GM18909 (cell line): ENCODE measurements around the gene SSX2IP.
A peak's percentile ranks its signal among the peaks of the same experiment; 100 is the strongest.

Experiments
- ATAC-seq: cut with Tn5 transposase; IDR thresholded peaks from one replicate; pipeline ENCODE4 v1.9.1; 2021; ENCODE audit warnings: mild to moderate bottlenecking; ENCODE audit not compliant: unreplicated experiment, poor library complexity

SSX2IP gene

DNA sequence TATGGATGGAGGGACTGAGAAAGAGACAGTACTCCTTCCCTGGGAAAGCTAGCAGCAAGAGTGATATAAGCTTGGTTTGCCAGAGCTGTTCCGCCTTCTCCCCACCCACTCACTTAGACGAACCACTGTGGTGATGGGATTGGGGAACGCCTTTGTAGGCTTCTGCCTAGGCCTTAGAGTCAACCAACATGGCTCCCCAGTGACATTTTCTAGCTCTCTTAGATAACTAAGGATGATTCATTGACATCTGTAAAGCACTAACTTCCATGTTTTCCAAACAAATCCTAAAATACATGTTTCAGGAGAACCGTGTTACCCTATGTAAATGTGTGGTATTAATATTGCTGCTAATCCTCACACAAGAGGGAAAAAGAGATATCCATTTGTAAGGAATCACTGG is 21.6 kb upstream of the SSX2IP start:
- no peak for ATAC-seq

DNA sequence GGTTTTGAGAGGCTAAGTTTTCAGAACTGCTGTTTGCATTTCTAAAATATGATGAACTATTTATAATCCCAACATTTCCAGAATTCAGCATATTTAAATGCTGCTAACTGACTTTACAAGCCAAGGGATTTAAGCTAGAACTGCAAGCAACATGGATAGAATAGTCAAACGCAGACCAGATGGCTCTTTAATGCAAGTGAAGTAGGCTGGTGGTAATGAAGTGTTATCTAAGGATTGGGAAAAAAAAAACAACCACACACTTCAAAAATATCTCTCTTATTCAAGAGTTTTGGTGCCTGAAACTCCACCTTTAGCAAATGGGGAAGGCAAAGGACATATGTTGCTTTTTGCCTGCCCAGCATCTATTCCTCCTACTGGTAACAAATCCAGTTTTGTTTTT is 20.9 kb upstream of the SSX2IP start:
- no peak for ATAC-seq

DNA sequence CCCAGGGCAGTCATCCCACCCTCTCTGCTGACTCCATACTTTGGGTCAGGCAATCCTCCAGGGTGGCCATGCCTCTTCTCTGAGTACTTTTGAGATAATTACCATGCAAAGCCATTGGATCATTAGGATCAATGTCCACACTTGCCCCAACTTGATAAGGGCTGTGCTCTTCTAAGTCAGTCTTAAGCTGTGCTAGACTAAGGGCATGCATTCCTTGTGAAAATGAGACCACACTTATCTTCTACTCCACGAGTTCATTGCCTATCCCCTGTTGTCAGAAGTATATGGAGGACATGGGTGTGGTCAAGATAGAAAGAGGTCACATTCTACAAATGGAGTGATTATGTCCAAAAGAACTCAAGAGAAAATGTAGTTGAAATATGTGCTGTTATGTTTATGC is 18.9 kb upstream of the SSX2IP start:
- no peak for ATAC-seq

DNA sequence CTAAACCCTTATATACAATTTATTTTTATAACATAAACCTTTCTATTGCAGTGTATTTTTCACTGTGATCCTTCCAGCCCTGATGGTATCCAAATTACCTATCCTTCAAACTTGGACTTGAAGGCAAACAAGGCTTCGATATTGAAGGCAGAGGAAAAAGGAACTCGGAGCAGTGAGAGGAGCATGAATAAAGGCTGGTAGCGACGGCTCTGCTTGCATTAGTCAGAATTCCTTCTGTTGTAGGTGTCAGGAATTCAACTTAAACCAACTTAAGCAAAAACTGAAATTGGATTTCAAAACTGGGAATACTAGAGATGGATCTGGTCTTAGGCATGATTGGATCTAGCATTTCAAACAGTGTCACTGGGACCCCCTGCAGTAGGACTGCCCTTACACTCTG is 17.8 kb upstream of the SSX2IP start:
- ATAC-seq = no peak

DNA sequence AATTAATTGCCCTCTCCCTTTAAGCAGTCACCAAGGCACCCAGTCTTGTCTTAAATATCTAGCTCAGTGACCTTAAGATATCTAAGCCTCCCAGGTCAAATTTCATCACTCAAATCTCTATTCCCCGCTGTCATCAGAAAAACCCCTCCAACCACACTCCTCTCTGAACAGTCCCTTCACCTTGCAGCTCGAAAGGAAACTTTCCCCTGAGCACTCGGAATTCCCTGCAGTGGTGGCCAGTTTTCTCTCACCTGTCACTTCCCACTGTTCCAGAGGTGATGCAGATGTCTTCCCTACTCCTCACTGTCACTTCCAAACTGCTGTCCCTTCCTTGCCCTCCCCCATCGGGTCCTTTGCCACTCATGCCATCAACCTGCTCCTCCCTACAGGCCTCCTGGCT is 15.3 kb upstream of the SSX2IP start:
- ATAC-seq = no peak

DNA sequence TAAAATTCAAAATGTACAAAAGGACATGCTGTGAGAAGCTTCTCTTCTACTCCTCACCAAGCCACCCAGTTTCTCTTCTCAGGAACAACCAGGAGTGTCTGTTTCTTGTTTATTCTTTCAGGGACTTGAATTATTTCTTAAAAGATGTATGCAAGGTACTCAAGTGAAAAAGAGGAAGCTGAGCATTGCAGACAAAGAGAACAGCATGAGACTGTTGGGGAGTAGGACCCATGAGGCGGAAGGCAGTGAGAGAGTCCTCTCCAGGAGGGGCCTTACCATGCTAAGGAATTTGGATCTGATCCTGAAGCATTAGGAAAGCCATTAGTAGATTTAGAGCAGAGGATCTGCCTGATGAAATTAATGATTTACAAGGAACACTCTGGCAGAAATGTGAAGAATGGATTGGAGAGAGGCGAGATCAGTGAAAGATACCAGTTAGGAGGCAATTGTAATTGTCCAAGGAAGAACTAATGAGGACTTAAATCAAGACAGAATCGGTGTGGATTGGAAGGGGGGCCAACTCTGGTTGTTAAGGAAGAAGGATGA is 14.7 kb upstream of the SSX2IP start:
- ATAC-seq = no peak

- ATAC-seq = no peak
Observed at GRCh38 chr1:84703431-84703830, 13.2 kb upstream of the SSX2IP start.

DNA sequence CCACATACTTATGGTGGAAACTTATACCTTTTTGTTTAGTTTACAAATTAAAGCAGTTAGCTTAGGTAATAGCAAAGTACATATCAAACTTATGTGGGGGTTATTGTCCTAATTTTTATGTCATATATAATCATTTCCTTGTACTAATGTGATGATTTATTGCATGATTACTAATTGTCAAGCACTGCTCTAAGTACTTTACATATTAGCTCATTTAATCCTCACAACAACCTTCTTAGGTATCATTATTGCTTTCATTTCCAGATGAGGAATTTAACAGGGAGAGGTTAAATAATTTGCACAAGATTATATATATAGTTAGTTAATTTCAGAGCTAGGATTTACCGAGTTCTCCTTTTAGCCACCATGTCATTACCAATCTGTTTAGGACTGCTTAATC is 11.9 kb upstream of the SSX2IP start:
- ATAC-seq = no peak

DNA sequence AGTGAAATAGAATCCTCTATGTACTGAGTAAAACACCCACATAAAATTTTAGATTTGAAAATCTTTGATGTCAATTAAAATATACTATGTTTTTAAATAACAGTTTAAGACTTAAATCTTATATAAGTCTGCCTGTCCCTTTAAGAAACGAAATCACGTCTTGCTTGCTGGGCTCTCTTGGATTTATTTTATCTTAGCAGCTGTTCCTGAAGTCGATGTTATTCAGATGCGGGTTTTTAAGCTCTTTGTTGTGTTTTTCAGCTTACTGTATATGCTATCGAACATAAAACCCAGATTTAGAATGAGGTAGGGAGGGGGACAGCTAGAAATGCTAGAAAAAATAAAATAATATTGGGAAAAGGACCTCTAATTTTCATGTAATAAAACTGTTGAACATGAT is 11.1 kb upstream of the SSX2IP start:
- no peak for ATAC-seq

GRCh38 chr1:84700070-84700469 is 9.8 kb upstream of the SSX2IP start:
- ATAC-seq = peak; percentile 92

GRCh38 chr1:84698151-84699110 is 8.2 kb upstream of the SSX2IP start:
- ATAC-seq = no peak

GRCh38 chr1:84693785-84694184 is 3.5 kb upstream of the SSX2IP start:
- no peak for ATAC-seq

DNA sequence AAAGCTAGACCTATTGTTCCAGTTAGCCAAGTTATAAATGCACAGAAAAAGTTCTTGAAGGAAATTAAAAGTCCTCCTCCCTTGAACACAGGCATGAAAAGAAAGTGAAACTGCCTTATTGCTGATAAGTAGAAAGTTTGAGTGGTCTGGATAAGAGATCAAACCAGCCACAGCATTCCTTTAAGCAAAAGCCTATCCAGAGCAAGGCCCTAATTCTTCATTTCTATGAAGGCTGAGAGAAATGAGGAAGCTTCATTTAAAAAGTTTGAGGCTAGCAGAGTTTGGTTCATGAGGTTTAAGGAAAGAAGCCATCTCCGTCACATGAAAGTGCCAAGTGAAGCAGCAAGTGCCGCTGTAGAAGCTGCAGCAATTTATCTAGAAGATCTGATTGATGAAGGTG is 2.7 kb upstream of the SSX2IP start:
- no peak for ATAC-seq

GRCh38 chr1:84692391-84692790 is 2.1 kb upstream of the SSX2IP start:
- no peak for ATAC-seq

GRCh38 chr1:84691122-84691783 is 992 bp upstream of the SSX2IP start:
- no peak for ATAC-seq

- peak; percentile 38 for ATAC-seq
Observed at GRCh38 chr1:84689514-84690396, 506 bp downstream of the SSX2IP start.

- no peak for ATAC-seq
Observed at GRCh38 chr1:84688463-84689061, 1.7 kb downstream of the SSX2IP start.

- ATAC-seq = no peak
Observed at GRCh38 chr1:84687714-84688462, 2.4 kb downstream of the SSX2IP start.

- ATAC-seq = no peak
Observed at GRCh38 chr1:84686223-84686622, 4.0 kb downstream of the SSX2IP start.
